Measurements from ENCODE around the gene MILR1.

MILR1 gene, protein sequence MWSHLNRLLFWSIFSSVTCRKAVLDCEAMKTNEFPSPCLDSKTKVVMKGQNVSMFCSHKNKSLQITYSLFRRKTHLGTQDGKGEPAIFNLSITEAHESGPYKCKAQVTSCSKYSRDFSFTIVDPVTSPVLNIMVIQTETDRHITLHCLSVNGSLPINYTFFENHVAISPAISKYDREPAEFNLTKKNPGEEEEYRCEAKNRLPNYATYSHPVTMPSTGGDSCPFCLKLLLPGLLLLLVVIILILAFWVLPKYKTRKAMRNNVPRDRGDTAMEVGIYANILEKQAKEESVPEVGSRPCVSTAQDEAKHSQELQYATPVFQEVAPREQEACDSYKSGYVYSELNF

GRCh38 chr17:64448665-64449512 is at the start of gene MILR1:
Gene MILR1, plus strand, starts transcription at chr17:64449115. Its CDS starts 54 bp downstream, at chr17:64449169.
- in situ Hi-C loops (cut with MboI; ENCODE audit: low sequenced_read_pairs): no loop called here

DNA sequence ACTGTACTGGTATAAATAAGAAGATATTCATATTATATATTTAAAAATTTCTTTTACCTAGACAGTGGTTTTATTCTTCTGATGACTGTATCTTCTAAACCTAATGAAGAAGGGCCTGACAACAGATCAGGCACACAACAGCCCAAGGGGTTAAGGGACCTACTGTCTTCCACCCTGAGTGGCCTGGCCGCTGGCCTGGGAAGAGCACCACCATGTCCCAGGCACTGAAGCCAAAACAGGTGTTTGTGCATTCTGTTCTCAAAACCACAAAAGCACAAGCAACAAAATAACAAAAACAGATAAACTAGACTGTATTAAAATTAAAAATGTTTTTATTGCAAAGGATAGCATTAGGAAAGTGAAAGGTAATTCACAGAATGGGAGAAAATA is 49.2 kb upstream of the MILR1 start:
- in situ Hi-C loops (cut with MboI; ENCODE audit: low sequenced_read_pairs): no loop called here

DNA sequence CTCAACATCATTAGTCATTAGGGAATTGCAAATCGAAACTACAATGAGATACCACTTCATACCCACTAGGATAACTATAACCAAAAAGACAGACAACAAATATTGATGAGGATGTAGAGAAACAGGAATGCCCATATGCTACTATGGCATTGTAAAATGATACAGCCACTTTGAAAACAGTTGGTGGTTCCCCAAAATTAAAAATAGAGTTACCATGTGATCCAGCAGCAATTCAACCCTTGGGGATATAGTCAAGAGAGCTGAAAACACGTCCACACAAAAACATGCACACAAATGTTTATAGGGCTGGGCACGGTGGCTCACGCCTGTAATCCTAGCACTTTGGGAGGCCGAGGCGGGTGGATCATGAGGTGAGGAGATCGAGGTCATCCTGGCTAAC is 48.3 kb upstream of the MILR1 start:
- in situ Hi-C loops (cut with MboI; ENCODE audit: low sequenced_read_pairs): no loop called here

GRCh38 chr17:64401244-64401860 is 47.6 kb upstream of the MILR1 start:
- in situ Hi-C loops (cut with MboI; ENCODE audit: low sequenced_read_pairs): no loop called here

DNA sequence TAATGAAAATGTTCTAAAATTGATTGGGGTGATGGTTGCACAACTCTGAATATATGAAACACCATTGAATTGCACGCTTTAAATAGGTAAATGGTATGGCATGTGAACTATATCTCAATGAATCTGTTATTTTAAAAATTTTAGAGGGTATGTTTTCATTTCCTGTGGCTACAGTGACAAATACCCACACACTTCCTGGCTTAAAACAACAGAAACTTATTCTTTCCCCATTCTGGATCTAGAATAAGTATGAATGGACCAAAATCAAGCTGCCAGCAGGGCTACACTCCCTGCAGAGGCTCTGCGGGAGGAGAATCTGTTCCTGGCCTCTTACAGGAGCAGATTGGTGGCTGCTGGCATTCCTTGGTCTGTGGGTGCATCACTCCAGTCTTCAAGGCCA is 47.0 kb upstream of the MILR1 start:
- in situ Hi-C loops (cut with MboI; ENCODE audit: low sequenced_read_pairs): no loop called here

GRCh38 chr17:64402469-64402868 is 46.4 kb upstream of the MILR1 start:
- in situ Hi-C loops (cut with MboI; ENCODE audit: low sequenced_read_pairs): no loop called here

DNA sequence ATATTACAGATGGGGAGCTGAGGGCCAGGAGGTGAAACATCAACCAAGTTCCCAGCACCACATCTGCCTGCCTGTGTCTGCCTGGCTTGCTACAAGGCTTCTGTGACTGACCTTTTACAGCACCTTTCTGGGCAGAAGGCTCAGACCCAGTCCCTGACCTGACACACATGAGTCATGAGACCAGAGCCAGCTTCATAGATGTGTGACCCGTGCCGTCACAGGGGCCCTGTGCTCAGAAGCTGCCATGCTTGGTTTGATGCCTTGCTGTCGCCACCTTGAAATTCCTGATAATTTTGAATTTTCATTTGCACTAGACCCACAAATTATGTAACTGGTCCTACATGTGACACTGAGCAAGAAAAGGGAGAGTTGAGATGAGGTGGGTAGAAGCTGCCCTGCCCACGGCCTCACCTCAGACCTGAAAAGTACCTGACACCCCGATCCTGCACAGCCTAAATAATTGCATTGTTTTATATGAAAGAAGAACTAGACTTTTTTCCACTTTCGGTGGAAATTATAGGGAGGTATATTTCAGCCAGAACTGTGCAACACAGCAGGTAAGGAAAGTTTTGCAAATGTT is 44.9 kb upstream of the MILR1 start:
- in situ Hi-C loops (cut with MboI; ENCODE audit: low sequenced_read_pairs): no loop called here

GRCh38 chr17:64406321-64407200 is 42.4 kb upstream of the MILR1 start:
- in situ Hi-C loops (cut with MboI; ENCODE audit: low sequenced_read_pairs): no loop called here

- in situ Hi-C loops (cut with MboI; ENCODE audit: low sequenced_read_pairs): loop anchor here (5.0 kb wide), 1 partner anchor 89 kb away; no protein-coding TSS in a partner anchor
These were observed 38.0 kb upstream of the MILR1 start for GRCh38 chr17:64410750-64411490.

- in situ Hi-C loops (cut with MboI; ENCODE audit: low sequenced_read_pairs): loop anchor here (5.0 kb wide), 1 partner anchor 90 kb away; no protein-coding TSS in a partner anchor
These were observed 36.7 kb upstream of the MILR1 start for GRCh38 chr17:64411999-64412771.

- in situ Hi-C loops (cut with MboI; ENCODE audit: low sequenced_read_pairs): loop anchor here (5.0 kb wide), 1 partner anchor 91 kb away; no protein-coding TSS in a partner anchor
These were observed 36.0 kb upstream of the MILR1 start for GRCh38 chr17:64412944-64413381.

GRCh38 chr17:64413513-64413912 is 35.4 kb upstream of the MILR1 start:
- in situ Hi-C loops (cut with MboI; ENCODE audit: low sequenced_read_pairs): loop anchor here (5.0 kb wide), 1 partner anchor 91 kb away; no protein-coding TSS in a partner anchor

DNA sequence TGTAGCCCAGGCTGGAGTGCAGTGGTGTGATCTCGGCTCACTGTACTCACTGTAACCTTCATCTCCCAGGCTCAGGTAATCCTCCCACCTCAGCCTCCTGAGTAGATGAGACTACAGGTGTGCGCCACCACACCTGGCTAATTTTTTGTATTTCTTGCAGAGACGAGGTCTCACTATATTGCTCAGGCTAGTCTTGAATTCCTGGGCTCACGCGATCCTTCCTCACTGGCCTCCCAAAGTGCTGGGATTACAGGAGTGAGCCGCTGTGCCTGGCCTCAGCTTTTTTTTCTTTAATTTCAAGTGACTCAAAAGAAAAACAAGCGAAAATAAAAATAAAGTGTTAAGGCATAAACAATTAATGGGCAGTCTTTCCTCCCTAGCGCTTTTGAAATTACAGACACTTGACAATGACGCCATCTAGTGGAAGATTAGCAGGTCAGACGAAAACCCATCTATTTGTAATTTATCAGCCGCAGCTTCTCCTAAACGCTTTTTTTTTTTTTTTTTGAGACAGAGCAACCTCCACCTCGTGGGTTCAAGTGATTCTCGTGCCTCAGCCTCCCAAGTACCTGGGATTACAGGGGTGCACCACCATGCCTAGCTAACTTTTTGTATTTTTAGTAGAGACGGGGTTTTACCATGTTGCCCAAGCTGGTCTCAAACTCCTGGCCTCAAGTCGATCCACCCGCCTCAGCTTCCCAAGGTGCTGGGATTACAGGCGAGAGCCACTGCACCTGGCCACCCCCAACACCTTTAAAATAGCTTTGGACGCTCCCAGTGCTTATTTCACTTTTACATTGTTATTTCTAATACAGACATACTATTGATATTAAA is 30.2 kb upstream of the MILR1 start:
- in situ Hi-C loops (cut with MboI; ENCODE audit: low sequenced_read_pairs): no loop called here

DNA sequence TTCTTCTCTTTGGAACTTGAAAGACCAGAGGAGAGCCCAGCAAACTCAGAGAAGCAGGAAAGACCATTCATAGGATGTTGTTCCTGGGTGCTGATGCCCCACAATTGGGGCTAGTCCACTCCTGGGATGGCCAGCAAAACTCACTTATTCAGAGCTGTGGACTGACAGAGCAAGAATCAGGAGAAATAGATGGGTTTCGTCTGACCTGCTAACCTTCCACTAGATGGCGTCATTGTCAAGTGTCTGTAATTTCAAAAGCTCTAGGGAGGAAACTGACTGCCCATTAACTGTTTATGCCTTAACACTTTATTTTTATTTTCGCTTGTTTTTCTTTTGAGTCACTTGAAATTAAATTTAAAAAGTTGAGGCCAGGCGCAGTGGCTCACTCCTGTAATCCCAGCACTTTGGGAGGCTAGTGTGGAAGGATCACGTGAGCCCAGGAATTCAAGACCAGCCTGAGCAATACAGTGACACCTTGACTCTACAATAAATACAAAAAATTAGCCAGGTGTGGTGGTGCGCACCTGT is 28.7 kb upstream of the MILR1 start:
- in situ Hi-C loops (cut with MboI; ENCODE audit: low sequenced_read_pairs): loop anchor here (5.0 kb wide), 1 partner anchor 72 kb away; no protein-coding TSS in a partner anchor

DNA sequence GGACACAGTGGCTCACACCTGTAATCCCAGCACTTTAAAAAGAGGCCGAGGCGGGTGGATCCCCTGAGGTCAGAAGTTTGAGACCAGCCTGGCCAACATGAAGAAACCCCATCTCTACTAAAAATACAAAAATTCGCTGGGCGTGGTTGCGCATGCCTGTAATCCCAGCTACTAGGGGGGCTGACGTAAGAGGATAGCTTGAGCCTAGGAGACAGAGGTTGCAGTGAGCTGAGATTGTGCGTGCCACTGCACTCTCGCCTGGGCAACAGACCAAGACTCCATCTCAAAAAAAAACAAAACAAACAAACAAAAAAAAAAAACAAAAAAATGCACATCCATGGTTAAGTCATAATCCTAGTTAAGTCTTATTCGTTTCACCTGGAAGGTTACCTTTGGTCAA is 26.8 kb upstream of the MILR1 start:
- in situ Hi-C loops (cut with MboI; ENCODE audit: low sequenced_read_pairs): loop anchor here (5.0 kb wide), 1 partner anchor 70 kb away; no protein-coding TSS in a partner anchor

- in situ Hi-C loops (cut with MboI; ENCODE audit: low sequenced_read_pairs): loop anchor here (5.0 kb wide), 1 partner anchor 68 kb away; no protein-coding TSS in a partner anchor
These were observed 25.0 kb upstream of the MILR1 start for GRCh38 chr17:64423881-64424280.

DNA sequence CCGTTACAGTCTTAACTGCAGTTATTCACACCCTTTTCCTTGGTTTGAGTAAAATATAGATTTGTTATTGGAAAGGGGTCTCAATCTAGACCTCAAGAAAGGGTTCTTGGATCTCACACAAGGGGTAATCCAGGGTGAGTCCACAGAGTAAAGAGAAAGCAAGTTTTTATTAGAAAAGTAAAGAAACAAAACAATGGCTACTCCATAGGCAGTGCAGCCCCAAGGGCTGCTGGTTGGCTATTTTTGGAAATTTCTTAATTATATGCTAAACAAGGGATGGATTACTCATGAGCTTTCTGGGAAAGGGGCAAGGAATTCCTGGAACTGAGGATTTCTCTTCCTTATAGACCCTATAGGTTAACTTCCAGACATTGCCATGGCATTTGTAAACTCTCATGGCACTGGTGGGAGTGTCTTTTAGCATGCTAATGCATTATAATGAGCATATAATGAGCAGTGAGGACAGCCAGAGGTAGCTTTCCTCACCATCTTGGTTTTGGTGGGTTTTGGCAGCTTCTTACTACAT is 24.5 kb upstream of the MILR1 start:
- in situ Hi-C loops (cut with MboI; ENCODE audit: low sequenced_read_pairs): loop anchor here (5.0 kb wide), 1 partner anchor 68 kb away; no protein-coding TSS in a partner anchor

Measured in HL-60/S4 treated with phorbol 12-myristate 13-acetate at 8.2 ng/mL for 4 days and 3 days (cell line).